ENCODE data around the gene EPX.

Gene EPX

DNA sequence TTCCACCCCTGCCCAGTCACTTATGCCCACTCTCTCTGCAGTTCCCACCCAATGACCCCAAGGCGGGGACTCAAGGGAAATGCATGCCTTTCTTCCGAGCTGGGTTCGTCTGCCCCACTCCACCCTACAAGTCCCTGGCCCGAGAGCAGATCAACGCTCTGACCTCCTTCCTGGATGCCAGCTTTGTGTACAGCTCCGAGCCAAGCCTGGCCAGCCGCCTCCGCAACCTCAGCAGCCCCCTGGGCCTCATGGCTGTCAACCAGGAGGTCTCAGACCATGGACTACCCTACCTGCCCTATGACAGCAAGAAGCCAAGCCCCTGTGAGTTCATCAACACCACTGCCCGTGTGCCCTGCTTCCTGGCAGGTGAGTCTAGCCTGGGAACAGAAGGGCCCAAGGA, 59.6 kb downstream of the EPX start:
- no peak for DNase-seq (ENCODE audit: low read depth, low spot score)

DNA sequence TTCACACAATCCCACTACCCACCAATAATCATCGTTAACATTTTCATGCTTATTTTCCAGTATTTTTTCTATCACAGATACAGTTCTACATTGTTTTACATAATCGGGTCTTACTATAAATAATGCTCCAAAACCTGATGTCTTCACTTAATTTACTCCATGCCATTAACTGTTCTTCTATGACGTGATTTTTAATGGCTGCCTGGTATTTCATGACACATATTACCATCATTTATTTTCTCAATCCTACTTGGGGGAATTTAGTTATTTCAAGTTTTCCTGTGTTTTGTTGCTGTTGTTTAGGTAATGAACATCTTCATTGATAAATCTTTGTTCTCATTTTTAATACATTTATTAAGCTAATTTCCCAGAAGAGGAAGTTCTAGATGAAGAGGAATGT, 60.6 kb downstream of the EPX start:
- DNase-seq (ENCODE audit: low read depth, low spot score): no peak

Measured in ELF-1 (cell line).